Stimulated activated effector memory CD8-positive, alpha-beta T cell treated with anti-CD3 and anti-CD28 coated beads, Interleukin-12 subunit alpha, Interleukin-12 subunit beta, amount 100 ng/mL, for 72 hours (primary cell): ENCODE data around the gene CHMP6.

Source experiments
- ATAC-seq: fragments of 150-1000 bp; cut with Tn5 transposase; 2 replicates; pipeline ENCODE4 v1.10.0; 2021
- DNase-seq, 2 donors: peaks; one replicate each; pipeline ENCODE4 v3.0.0; 2021 to 2022; ENCODE audit warnings: low spot score in 2 of 2
- H3K27ac Mint-ChIP-seq: one replicate; pipeline ENCODE4 v1.8.0; 2022; ENCODE audit warnings: mild to moderate bottlenecking, mixed read lengths
- H3K36me3 Mint-ChIP-seq: one replicate; pipeline ENCODE4 v1.8.0; 2022; ENCODE audit warnings: mild to moderate bottlenecking, mixed read lengths
- H3K4me1 Mint-ChIP-seq: one replicate; pipeline ENCODE4 v1.8.0; 2022; ENCODE audit warnings: mixed read lengths
- H3K4me3 Mint-ChIP-seq: one replicate; pipeline ENCODE4 v1.8.0; 2022; ENCODE audit warnings: mild to moderate bottlenecking, mixed read lengths
- H3K9me3 Mint-ChIP-seq: one replicate; pipeline ENCODE4 v1.8.0; 2022; ENCODE audit warnings: mixed read lengths

Gene CHMP6

DNA sequence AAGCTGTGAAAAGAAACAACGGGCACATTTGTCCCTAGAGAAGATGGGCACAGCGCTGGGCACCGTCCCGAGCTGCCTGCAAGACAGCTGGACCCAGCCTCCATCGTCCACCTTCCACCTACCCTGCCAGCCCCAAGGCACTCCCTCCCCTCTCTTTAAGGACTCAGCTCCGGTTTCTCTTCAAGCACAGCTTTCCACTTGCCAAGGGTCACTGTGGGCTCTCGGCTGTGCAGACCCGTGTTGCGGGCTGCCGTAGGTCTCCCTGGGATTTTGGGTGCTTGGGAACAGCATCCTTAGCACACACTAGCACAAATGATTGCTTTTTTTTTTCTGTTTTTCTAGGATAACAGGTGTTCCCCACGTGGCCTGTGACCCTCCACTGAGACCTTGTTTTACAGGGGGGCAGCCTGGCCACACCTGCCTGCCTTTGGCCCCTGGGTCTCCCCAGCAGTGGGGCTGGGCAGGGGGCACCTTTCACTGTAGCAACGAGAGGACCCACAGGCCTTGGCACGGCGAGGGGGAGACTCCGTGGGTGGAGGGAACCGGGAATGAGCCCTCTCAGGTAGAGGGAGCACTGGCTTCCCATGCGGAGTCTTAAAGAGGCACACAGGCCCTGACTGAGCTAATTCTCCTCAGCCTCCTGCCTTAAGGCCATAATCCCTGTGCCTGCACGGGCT is 1.4 kb downstream of the CHMP6 start:
- peaks cover 15% of the 10 kb centered on the region for H3K4me1 Mint-ChIP-seq
- H3K9me3 Mint-ChIP-seq = no peaks in the 10 kb centered on the region
- peaks cover 34% of the 10 kb centered on the region for H3K36me3 Mint-ChIP-seq
- H3K4me3 Mint-ChIP-seq = peak overlapping the region; percentile 59
- H3K27ac Mint-ChIP-seq = peak overlapping the region; percentile 83
- DNase-seq (no peak), ATAC-seq (no peak)

DNA sequence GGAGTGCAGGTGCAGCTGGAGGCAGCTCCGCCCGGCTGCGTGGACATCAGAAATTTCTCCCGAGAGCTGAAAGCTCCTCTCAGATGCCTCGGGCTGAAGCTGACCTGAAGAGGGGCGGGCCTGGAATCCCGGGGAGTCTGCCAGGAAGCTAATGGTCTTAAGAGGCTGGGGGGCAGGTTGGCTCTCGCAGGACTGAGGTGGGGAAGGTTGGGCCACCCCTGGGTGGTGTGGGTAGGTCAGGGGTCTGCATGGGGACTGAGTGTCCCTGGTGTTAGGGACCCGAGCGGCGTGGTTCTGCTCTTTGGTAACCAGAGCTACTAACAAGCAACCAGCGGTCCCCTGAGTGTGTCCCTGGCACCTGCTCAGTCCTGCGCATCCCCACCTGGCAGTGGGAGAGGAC is 3.5 kb downstream of the CHMP6 start:
- ATAC-seq = no peak
- Mint-ChIP-seq H3K4me1 (peaks cover 15% of the 10 kb centered on the region), H3K4me3 (no peak overlapping the region), H3K9me3 (no peaks in the 10 kb centered on the region), H3K27ac (no peak overlapping the region), H3K36me3 (peaks cover 40% of the 10 kb centered on the region)
- no peak for DNase-seq

DNA sequence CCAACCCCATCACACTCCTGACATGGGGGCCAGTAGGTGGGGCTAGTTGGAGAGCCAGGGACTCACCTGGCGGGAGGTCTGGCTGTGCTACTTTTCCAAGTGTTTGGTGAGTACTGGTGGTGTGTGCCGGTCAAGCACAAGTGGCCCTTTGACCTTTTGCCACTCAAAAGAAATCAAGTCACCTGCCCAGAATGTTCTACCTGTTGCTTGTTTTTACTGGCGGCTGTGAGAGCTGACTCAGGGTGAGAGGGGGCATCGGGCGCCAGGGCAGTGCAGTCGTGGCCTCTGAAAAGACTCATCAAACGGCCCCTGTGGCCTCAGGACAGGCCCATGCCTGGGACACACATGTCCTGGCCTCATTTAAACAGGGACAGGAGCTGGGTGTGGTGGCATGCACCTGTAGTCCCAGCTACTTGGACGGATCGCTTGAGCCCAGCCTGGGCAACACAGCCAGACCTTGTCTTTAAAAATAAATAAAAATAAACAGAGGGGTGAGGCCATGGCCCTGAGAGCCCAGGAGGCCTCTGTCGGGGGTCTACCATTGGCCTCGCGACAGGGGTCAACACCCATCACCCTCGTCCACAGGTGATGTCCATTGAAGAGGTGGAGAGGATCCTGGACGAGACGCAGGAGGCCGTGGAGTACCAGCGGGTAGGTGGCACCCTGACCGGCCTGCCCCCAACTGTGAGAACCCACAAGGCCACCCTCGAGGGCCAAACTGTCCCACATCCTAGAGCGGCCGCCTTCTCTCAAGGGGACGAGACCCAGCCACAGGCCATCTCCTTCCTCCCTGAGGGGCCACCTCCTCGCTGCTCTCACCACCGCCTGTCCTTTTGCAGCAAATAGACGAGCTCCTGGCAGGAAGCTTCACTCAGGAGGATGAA is 5.0 kb downstream of the CHMP6 start:
- Mint-ChIP-seq H3K4me3 (no peak overlapping the region), H3K9me3 (no peaks in the 10 kb centered on the region), H3K4me1 (peaks cover 10% of the 10 kb centered on the region), H3K36me3 (peaks cover 29% of the 10 kb centered on the region), H3K27ac (no peak overlapping the region)
- DNase-seq (no peak), ATAC-seq (no peak)

DNA sequence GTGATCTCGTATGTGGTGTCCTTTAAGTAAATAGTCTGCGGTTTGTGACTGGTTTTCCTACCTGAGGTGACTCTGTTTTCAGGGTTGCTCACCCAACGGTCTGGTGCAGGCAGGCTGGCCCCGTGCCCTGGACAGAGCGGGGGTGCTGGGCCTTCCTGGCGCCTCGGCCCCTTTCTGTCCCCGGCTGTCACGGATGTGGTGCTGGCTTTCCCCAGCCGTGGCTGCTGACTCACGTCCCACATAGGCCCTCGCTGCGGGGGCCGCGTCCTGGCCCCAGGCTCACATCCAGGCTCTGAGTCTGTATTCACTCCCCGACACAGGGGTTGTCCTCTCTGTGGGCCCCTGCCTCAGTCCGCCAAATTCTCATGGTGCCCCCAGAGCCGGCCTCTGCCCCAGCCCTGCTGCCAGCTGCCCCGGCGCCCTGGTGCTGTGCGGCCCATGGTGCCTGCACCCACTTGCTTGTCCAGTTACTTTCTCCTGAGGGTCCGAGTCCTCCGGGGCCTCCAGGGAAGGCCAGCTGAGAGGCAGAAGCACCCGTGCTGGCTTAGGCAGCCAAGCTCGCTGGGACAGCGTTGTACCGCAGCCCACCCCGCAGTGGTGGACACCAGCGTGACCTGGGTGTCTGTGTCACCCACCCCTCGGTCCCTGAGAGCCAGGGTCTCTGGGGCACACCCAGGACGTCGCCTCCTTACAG is 5.9 kb downstream of the CHMP6 start:
- H3K9me3 Mint-ChIP-seq = no peaks in the 10 kb centered on the region
- DNase-seq (no peak), ATAC-seq (peak; percentile 56)
- peaks cover 29% of the 10 kb centered on the region for H3K36me3 Mint-ChIP-seq
- H3K4me1 Mint-ChIP-seq = peaks cover 15% of the 10 kb centered on the region
- H3K27ac Mint-ChIP-seq = no peak overlapping the region
- no peak overlapping the region for H3K4me3 Mint-ChIP-seq

DNA sequence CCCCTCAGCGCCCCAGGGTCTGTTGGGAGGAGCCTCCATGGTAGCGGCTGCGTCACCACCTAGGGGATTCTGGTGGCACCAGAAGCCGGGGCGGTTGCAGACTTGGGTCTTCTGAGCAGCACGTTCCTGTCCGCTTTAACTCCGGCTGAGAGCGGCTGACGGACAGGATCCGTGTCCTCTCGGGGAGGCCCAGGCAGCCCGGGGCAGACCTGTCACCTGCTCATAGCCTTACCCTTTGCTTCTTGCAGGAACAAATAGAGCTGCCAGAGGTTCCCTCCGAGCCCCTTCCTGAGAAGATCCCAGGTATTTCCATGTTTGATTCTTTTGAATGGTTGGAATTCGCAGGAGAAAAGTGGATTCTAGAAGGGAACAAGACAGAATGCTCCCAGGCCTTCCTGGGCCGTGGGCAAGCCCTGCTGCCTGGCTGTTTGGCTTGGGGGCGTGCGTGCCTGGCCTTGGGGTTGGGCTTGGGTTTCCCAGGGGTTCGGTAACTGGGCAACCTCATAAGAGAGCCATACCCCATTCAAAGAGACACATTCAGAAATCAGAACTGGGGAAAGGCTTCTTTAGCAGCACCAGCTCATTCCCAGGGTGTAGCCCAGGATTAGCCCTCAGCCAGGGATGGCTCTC is 6.6 kb downstream of the CHMP6 start:
- Mint-ChIP-seq H3K9me3 (no peaks in the 10 kb centered on the region), H3K36me3 (peaks cover 23% of the 10 kb centered on the region), H3K27ac (peak overlapping the region; percentile 58), H3K4me3 (no peak overlapping the region), H3K4me1 (peaks cover 16% of the 10 kb centered on the region)
- no peak for ATAC-seq
- no peak for DNase-seq

DNA sequence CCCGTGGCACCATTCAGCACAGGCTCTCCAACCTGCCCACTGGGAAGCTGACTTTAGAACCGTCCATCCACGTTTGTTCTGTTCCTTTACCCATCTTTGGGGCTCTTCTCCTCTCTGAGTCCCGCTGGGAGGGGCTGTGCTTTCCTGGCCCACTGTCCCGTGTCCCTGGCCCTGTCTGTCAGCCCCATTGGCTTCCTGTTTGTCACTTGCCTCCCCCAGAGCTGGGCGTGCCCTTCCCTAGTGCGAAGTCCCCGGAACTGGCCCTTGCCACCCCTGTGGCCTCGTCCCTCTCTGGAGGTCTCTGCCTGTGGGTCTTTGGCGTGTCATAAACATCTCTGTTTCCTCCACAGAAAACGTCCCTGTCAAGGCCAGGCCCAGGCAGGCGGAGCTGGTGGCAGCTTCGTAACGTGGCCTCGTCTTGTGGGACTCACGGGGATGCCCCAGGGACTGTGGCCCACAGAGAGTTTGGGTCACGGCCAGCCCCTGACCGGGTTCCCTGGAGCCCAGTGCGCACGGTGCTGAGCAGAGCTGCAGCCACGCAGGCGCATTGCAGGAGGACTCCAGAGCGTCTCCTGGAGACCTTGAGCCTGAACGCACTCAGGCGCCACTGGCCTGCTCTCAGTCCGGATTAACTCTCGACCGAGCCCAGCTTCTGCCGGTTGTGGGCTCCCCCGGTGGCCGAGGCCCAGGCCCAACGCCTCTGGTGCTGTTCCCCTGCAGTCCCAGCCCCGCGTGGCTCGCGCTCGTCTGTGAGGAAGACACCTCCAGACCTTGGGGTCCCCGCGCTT is 7.3 kb downstream of the CHMP6 start:
- Mint-ChIP-seq H3K4me1 (peaks cover 16% of the 10 kb centered on the region), H3K27ac (peak overlapping the region; percentile 58), H3K4me3 (no peak overlapping the region), H3K9me3 (no peaks in the 10 kb centered on the region), H3K36me3 (peaks cover 21% of the 10 kb centered on the region)
- ATAC-seq = no peak
- no peak for DNase-seq

DNA sequence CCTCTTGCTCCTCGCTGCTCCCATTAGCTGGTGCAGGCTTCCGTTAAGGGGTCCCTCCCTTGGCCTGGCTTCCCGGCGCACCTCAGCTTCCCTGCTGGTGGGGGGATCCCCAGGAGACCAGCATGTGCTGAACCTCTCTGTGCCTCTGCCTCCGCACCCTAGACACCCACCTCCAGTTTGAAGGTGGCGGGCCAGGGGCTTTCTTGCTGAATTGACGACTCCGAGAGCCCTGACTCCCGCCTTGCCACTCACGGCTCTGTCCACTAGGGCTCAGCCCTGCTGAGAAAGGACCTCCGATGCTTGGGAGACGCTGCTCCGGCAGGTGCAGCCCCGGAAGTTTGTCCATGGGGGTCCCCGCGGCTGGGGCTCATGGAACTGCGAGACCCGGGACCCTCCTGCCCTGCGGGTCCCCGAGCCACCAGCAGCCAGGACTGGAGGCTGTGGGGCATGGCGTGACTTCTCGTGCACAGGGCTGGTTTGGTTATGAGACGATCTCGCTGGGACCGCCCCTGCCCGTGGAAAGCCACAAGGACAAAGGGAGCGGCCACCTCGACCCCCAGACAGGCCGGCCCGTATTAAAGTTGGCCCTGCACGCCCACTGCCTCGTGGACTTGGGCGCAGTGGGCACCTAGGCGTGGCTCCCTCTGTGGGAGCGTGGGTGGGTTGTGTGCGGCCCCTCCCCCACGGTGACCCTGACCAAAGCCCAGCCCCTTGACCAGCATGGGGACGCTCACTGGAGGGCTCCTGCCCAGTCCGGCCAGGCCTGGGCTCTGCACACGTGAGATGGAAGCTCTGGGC is 8.1 kb downstream of the CHMP6 start:
- Mint-ChIP-seq H3K4me1 (peaks cover 20% of the 10 kb centered on the region), H3K36me3 (peaks cover 24% of the 10 kb centered on the region), H3K9me3 (no peaks in the 10 kb centered on the region), H3K27ac (no peak overlapping the region), H3K4me3 (no peak overlapping the region)
- ATAC-seq (no peak), DNase-seq (no peak)

DNA sequence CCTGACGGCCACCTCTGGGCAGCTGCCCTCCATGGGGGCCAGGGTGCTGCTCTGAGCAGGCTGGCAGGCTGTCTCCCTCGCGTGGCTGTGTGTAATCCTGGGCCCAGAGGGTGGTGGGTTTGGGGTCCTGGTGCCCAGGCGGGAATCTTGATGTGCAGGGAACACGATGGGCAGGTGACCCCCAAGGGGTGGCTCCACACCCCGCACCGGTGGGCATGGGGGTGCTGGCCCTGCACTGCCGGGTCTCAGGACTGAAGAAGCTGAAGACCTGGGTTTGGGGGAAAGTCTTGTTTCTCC is 8.6 kb downstream of the CHMP6 start:
- H3K4me3 Mint-ChIP-seq = no peak overlapping the region
- DNase-seq (no peak), ATAC-seq (no peak)
- H3K9me3 Mint-ChIP-seq = no peaks in the 10 kb centered on the region
- H3K36me3 Mint-ChIP-seq = peaks cover 27% of the 10 kb centered on the region
- no peak overlapping the region for H3K27ac Mint-ChIP-seq
- peaks cover 24% of the 10 kb centered on the region for H3K4me1 Mint-ChIP-seq

DNA sequence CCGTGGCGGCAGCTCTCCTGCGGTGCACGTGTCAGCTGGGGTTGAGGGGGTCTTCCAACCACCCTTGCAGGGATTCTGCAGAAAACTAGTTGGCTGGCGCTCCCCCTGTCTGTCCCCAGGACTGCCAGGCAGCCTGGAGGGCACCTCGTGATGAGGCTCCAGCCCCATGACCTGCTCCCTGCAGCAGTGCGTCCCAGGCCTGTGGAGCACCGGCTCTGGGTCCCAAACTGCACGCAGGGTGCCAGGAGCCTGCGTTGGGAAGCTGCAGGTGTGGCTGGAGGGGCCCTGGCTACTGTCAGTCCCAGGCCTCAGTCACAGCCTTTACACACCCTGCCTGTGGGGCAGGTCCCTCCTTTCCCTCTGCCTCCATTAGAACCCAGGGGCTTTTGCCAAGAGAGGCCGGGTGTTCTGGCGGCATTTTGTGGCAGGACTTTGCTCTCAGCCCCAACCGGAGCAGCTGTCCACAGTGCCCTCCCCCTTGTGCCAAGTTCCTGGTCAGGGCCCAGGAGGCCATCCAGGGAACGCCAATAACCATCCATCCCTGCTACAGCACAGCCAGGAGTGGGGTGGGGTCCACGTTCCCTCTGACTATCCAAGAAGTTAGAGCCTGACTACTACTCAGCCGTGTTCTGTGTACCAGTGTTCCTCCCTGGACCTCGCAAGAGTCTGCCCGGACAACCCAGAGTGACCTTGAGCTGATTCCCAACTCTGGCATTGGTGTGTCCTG is 9.2 kb downstream of the CHMP6 start:
- no peak for DNase-seq

DNA sequence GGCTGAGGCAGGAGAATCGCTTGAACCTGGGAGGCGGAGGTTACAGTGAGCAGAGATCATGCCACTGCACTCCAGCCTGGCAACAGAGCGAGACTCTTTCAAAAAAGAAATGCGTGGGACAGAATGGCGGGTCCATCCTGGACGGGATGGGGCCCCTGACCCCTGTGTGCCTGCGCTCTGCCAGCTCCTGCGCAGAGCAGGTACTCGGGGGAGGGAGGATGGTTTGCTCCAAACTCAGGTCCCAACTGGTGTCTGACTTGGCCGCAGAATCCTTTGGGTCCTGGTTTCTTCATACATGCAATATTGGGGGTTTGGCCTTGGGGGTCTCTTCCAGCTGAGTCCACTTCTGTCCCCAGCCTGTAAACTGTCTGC is 10.4 kb downstream of the CHMP6 start:
- DNase-seq = no peak
- H3K4me3 Mint-ChIP-seq = no peak overlapping the region
- no peak overlapping the region for H3K27ac Mint-ChIP-seq
- no peaks in the 10 kb centered on the region for H3K9me3 Mint-ChIP-seq
- peaks cover 12% of the 10 kb centered on the region for H3K36me3 Mint-ChIP-seq
- ATAC-seq = no peak
- H3K4me1 Mint-ChIP-seq = peaks cover 24% of the 10 kb centered on the region

More for the DNA sequence above, 9.2 kb downstream of the CHMP6 start:
- Mint-ChIP-seq H3K9me3 (no peaks in the 10 kb centered on the region), H3K36me3 (peaks cover 24% of the 10 kb centered on the region), H3K27ac (no peak overlapping the region), H3K4me3 (no peak overlapping the region), H3K4me1 (peaks cover 24% of the 10 kb centered on the region)
- ATAC-seq = no peak

DNA sequence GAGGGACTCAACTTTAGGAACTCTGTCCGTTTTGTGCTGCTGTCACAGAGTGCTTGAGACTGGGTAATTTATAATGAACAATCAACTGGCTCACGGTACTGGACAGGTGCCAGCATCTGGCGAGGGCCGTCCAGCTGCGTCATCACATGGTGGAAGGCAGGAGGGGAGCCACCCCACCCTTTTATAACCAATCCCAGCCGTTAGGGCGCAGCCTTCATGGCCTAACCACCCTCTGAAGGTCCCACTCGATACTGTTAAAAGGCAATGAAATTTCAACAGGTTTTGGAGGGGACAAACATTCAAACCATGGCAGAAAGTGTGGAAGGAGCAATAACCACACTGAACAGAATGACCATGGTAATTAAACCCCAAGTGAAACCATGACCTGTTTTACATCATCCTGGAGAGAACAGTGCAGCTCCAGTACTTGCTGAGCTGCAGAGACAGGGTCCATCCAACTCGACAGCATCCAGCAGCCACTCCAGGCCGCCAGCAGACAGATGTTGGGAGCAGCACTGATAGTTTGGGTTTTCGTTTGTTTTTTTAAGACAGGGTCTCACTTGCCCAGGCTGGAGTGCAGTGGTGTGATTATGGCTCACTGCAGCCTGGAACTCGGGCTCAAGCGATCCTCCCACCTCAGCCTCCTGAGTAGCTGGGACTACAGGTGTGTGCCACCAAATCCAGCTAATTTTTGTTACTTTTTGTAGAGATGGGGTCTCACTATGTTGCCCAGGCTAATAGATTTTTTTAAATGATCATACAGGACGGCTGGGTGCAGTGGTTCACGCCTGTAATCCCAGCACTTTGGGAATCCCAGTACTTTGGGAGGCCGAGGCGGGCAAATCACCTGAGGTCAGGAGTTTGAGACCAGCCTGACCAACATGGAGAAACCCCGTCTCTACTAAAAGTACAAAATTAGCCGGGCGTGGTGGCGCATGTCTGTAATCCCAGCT is 11.0 kb downstream of the CHMP6 start:
- Mint-ChIP-seq H3K4me1 (peaks cover 24% of the 10 kb centered on the region), H3K36me3 (peaks cover 12% of the 10 kb centered on the region), H3K27ac (no peak overlapping the region), H3K9me3 (no peaks in the 10 kb centered on the region), H3K4me3 (no peak overlapping the region)
- DNase-seq (no peak), ATAC-seq (peak; percentile 6)

DNA sequence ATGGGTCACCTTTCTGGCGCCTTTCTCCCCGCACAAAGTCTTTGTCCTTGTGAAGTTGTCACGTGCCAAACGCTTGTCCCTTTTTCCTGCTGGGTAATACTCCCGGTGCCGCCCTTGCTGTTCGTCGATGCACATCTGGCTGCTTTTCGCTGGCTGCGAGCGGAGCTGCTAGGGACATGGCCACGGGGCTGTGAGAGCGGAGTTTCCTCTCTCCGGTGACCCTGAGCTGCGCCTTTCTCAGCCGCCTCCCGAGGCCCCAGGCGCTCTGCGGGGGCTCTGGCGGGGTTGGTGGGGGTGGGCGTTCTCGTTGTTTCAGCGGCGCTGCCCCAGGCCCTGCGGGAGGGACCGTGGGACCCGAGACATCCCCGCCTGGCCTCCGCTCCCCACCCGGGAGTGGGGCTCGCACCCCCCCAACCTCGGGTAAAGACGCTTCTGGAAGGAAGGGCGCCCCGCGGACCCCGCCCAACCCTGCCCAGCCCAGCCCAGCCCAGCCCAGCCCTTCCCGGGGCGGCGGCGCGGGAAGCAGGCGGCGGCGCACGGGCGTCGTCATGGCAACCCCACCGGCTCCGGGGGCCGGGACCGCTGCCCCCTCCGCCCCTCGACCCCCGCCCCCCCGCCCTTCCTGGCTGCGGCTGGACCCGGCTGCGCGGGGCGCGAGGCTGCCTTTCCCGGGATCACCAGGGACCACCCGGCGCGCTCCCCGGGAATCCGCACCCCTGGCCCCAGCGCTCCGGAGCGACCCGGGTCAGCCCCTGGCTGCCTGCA is 12.3 kb downstream of the CHMP6 start:
- no peak for DNase-seq
- H3K4me3 Mint-ChIP-seq = peak overlapping the region; percentile 50

More for the DNA sequence above, 12.3 kb downstream of the CHMP6 start:
- Mint-ChIP-seq H3K27ac (no peak overlapping the region), H3K36me3 (peaks cover 7% of the 10 kb centered on the region), H3K4me1 (peaks cover 24% of the 10 kb centered on the region), H3K9me3 (no peaks in the 10 kb centered on the region)
- ATAC-seq = no peak
